ENCODE measurements around the gene ACADSB.

Gene ACADSB

GRCh38 chr10:123042708-123043408 is 34.1 kb downstream of the ACADSB start:
- no peak for DNase-seq (ENCODE audit: low spot score)

DNA sequence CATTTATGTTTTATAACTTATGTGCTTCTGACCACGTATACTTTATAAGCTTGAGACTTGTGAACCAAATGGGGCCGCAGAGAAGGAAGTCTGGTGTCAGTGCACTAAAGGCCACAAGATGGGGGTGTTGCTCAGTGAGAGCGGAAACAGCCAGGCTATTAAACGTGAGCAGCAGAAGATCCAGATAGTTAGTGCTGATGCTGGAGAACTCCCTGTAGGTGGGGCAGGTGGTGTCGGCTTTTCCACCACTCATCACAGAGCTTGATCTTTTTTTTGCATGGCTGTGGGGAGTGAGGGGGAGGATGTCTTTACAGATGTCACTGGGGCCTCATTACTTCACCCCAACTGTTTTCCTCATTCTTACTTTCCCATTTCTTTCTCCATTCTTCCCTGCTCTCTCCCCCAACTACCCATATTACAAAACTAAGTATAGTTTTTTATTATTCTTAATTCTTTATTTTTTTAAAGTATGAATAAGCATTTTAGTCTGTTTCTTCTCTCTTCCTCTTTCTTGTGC is 34.7 kb downstream of the ACADSB start:
- DNase-seq (ENCODE audit: low spot score): peak; percentile 35

DNA sequence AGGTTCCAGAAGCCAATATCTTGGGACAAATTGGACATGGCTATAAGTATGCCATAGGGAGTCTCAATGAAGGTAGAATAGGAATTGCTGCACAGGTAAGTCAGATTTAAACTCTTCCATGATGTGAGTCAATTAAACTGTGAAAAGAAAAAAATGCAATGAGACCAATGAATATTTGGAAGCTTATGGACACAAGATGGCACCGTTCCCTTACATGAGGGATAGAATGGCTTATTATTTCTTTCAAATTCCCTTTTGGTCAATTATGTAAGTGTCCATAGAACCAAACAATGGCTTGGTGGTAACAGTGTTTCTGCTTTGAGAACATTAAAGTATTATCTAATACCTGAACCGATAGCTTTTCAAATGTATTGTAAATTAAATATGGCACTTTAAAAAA is 35.6 kb downstream of the ACADSB start:
- DNase-seq (ENCODE audit: low spot score): peak; percentile 1

DNA sequence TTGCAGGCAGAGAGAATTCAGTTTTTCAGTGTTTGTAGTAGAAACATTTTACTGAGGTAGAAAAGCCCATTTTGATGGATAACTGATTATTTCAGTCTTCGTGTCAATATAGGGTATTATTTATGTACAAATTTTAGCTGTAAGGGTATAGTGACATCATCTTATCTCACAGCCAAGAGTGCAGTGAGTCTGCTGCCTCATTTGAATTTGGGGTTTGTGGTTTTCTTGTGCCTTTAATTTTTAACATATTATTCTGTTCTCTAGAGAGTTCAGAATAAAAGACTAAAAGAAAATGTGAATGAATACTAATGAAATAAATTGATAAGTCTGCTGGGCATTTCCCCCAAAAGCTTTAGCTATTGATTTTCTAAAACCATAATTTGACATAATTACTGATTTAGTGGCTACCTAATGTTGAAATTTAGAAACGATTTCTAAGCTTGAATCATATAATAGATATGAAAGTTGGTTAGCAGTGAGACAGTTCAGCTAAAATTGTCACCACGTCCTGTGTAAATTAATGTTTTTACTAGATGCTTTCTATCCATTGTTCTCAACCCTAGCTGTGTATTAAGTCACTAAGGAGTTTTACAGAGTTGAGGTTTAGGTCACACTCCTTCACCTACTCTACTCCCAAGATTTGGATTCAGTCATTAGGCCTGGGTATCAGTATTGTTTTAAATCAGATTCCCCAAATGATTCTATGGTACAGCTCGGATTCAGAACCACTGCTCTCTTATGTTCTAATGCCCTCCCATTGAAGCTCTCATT is 37.3 kb downstream of the ACADSB start:
- no peak for DNase-seq (ENCODE audit: low spot score)

GRCh38 chr10:123057968-123058367 is 49.2 kb downstream of the ACADSB start:
- no peak for DNase-seq (ENCODE audit: low spot score)

GRCh38 chr10:123061865-123062264 is 53.1 kb downstream of the ACADSB start:
- no peak for DNase-seq (ENCODE audit: low spot score)

GRCh38 chr10:123062726-123063125 is 53.9 kb downstream of the ACADSB start:
- DNase-seq (ENCODE audit: low spot score): no peak

DNA sequence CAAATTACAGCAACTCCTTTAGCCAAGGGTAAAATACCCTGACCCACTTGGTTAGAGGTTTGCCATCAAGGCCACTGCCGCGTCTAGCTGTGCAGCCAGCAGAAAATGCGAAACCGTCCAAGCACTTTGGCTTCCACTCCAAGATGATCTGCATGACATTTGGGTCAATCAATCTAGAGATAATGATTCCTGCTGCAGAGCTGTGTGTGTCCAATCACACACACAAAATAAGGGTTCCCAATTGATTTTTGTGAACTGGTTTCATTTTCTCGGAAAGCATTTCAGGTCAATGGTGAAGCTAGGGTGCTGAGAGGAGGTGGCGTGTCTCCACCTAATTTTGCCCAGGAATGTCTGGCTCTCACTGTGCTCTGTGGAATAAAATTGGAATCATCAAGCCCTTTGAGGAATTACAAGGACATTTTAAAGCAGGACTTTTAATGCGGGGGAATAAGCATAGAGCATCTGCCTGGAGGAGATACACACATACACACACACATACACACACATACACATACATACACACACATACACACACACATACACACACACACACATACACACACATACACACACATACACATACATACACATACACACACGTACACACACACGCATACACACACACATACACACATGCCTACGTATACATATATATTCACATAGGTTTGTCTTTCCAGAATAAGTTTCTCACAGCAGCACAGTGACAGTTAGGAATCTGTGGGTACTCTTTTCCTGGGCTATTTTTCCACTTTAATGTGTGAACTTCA is 59.5 kb downstream of the ACADSB start:
- DNase-seq (ENCODE audit: low spot score): no peak

DNA sequence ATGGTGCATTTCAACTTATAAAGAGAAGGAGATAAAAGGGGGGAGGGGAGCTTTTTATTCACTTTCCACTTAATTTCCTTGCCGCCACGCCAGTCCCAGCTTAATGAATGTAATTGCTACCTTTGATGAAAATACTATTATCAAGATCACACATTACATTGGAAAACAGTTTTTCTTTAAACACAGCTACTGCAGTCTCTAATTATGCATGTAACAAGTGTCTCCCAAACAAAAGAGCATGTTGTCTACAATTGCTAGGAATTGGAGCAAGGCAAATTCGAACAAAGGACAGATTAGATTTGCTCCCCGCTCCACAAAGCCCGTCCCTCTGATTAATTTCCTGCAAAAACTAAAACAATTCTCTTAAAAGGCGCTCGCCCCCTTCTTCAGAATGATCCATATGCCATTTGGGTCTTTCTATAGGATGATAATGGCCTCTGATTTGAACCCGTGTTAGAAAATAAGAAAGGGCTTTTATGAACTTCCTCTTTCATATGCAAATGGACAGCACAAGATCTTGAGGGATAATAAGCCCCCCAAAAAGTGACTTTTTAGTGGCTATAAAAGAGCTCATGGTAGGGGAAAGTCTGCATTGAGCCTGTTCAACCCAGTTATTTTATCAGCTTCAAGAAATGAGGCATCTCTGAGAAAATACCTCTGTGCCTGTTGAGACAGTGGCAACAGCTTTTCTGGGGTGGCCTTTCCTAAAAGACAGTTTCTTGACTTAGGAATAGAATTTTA is 60.6 kb downstream of the ACADSB start:
- DNase-seq (ENCODE audit: low spot score): no peak

DNA sequence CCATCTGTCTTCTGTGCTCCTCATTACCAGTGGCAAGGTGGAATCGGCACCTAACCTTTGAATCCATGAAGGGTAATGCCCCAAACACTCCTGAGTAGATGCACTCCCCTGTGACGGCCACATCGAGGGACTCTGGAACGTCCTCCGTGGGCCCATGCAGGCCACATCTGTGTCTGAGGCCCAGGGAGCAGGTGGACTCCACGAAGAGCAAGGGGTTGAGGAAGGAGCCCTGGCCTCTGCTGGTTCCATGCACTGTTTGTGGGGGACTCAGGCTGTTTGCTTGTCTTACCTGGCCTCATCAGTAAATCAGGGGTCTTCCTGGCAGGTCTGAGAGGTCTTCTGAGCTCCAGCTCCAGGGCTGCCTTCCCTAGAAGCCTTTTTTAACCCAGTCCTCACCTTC is 64.4 kb downstream of the ACADSB start:
- DNase-seq (ENCODE audit: low spot score): no peak

DNA sequence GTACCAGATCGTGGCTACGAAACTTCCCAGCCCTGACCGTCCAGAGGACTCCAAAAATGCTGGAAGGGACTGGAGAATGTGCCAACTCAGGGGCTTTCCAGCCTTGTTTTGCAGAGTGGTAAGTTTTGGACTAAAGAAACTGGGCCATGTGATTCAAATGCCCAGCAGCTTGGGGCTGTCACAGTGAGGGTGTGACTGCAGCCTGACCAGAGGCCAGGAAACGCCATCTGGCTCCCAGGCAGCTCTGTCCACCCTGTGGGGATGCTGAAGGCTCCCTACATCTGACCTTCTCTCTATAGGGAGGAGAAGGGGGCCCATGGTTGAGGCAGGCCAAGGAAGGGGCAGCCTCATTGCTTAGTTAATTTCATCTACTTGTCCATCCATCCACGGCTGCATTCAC is 65.4 kb downstream of the ACADSB start:
- no peak for DNase-seq (ENCODE audit: low spot score)

- no peak for DNase-seq (ENCODE audit: low spot score)
Measured at GRCh38 chr10:123081896-123082295, 73.1 kb downstream of the ACADSB start.

- no peak for DNase-seq (ENCODE audit: low spot score)
Measured at GRCh38 chr10:123083811-123084210, 75.0 kb downstream of the ACADSB start.

GRCh38 chr10:123086281-123086680 is 77.5 kb downstream of the ACADSB start:
- DNase-seq (ENCODE audit: low spot score): no peak

DNA sequence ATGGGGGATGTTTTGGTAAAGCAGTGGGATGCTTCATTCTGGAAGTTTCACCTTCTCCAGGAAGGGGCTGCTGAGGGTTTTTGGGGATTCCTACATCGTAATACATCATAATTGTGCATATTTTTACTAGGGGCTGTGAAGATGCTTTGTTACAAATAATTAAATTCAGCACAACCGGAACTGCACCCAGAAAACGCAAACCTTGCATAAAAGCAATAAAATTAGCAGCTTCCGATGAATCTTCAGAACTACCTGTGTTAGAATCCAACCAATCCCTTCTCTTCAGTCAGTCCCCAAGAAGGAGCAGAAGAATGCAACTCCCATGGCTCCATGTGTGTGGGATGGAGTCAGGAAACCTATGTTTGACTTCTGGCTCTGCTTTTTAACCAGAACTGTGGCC is 78.5 kb downstream of the ACADSB start:
- DNase-seq (ENCODE audit: low spot score): no peak

DNA sequence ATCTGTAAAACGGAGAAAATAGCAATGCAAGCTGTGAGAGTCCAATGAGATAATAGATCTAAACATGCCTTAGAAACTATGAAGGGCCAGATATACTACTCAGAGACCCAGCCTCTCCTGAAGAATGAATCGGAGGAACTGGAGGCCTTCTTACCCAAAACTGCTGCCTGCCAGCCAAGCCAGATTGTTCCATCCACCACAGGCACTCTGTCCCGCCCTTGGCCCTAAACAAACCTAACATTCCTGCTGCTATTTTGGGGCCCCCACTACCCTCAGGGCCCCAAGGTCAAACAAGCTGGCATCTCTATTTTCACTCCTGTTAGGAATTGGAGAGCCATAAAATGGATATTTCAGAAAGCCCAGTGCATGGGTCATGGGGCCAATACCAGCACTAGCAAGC is 79.0 kb downstream of the ACADSB start:
- DNase-seq (ENCODE audit: low spot score): no peak

DNA sequence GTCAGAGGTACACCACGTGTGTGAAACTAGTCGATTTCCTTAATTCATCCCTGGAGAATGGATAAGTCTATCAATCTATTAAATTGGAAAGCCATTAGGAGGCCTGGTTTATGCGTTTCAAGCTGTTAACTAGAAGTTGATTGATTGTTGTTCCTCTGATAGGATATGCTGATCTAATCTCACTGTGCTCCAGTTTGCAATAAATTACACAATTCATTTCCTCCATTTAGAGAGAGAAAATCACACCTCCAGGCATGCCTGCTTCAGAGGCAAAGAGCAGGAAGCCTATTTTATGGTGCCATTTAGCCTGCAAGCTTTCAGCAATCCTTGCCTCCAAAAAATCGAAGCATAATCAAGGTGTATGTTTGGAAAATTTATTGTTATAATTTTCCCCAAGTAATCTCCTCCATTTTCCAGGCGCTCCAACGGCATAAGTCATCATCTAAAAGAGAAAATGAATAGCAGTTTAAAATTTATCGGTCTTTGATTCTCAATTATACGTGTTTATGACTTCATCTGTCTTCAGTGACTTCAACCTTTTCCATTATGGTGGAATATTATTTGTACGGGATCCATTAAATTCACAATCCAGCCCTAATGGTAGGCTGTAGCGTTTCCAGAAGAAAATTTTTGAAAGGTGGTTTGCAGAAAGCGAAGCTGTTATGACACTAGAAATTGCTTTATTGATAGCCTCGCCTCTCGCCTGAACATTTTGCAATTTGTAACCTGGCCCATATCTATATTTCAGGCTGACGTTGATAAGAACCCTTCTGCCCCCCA is 84.0 kb downstream of the ACADSB start:
- no peak for DNase-seq (ENCODE audit: low spot score)

DNA sequence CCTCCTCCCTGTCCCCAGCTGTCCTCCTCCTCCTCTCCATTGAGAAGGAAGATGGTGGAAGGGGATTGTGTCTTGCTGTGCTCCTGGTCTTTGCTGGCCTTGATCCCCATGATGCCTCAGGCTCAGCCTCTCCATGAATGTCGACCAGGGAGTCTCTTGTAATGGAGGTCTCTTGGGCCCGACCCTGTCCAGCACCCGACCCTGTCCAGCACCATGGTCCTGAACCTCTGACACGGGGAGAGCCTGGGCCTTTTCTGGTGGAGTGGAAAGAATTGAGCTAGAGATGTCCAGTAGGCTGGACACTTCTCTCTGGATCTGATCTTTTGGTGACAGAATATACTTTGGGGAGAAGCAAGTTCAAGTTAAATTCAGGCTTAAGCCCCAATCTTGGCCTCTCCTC is 84.7 kb downstream of the ACADSB start:
- DNase-seq (ENCODE audit: low spot score): no peak

DNA sequence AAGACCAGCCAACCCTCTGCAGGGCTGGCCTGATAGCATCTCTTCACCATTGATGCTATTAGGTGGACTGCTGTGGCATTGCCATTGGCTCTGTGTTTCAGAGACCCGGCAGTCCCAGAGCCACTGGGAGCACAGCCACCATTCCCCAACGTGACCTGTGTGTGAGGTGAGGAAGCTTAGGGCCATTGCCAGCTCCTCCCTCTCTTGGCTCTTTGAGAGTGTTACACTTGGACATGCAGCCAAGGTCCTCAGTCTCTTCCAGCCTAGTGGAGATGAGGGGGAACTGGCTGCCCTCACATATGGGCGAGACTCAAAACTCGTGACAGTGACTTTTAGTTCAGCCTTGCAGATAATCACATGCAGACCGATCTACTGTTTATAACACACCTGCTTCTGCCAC is 87.6 kb downstream of the ACADSB start:
- DNase-seq (ENCODE audit: low spot score): no peak

DNA sequence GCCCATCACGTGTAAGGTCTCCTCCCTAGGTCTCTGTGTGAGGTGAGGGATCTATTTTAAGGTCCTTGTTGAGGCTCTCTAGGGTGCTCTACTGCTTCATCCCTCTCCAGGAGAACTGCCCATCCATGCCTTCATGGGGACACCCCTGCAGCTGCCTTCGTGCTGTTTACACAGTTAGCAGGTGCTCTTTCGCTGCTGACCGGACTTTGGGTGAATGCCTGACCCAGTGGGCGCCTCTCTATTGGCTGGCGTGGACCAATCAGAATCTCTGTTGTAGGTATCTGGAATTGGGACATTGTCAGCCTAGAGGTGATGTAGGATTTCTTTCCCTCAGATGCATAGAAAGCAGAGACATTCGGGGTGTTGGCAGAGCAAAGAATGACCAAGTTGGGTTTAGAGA is 88.2 kb downstream of the ACADSB start:
- no peak for DNase-seq (ENCODE audit: low spot score)

DNA sequence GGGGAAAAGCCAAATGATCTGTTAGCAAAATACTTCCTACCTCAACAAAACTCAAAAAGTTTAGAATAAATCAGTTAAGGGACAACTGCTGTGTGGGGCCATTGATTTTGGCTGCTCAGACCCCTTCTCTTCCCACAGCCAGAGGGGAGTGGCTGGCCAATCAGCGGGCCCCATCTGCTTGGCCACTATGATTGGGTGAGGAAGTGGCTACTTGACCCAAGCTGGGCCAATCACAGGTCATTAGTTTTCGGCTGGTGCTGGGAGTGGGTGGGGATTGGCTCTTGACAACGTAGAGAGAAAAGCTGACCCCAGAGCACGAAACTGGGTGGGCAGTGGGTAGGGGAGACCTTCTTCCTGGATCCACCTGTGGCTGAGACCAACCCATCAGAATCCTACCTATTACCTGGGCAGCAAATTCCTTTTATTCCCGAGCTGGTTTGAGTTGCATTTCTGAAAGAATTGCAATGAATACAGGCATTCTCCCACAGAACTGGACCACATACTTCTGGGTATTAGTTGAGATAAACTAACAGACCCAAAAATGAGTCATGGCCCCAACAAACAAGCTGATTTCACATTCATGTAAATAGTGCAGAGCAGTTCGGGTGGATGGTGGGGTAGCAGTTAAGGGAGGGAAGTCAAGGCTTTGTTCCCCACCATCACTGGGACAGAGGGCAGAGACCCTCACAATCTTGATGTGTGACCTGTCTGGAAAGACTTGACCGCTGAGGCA is 91.4 kb downstream of the ACADSB start:
- DNase-seq (ENCODE audit: low spot score): no peak

All from COLO829 (cell line).